ENCODE results near the gene DBH.

Gene DBH

DNA sequence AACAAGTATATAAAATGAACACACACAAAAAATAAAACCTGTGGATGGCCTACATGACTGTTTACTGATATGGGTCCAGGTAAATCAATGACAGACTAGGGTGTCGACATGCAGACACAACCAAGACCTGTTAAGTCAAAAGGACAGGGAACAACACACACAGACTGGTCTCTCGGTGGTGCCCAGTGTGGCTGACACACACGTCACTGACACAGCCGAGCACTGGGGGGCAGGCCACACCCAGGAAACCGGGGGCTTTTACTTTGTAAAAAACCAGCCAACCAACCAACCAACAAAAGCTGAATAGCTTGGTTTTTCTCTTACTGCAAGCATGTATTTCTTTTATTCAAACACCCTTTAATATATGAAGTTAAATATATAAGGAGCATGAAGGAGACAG is 31.9 kb upstream of the DBH start:
- DNase-seq: no peak

DNA sequence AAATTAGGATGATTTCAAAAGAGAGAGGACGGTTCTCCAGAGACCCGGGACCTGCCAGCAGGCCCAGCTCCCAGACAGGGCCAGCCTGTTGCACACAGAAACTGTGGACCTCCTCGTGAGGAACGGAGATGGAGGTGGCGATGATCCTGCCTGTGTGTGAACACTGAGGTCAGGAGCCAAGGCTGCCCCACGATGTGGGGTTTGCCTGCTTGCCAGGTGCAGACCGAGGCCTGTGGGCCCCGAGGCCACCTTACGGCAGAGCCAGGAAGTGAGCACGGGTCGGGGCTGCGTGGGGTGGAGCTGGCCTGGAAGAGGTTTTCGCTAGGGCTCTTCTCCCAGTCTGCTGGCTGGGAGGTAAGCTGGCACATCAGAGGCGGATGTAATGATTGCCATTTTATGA is 31.3 kb upstream of the DBH start:
- no peak for DNase-seq

DNA sequence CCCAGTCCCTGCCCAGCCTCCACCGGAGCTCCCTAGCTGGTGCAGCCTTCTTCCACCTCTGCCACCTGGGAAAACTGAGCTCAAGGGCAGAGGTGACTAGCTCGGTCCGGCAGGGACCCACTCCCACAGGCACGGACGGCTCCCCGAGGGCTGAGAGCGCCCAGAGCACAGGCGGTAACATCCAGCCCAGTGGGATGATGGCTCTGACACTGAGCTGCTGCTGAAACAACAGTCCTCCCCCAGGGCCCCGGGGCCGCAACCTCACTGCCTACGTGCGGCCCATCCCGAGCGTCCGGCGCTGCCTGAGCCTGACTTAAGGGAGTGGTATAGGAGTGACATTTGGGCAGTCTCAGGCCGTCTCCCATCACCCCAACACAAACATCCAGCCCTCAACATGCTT is 30.7 kb upstream of the DBH start:
- DNase-seq: no peak

- DNase-seq: no peak
Measured at GRCh38 chr9:133605856-133606707, 30.1 kb upstream of the DBH start.

- no peak for DNase-seq
Measured at GRCh38 chr9:133606708-133607025, 29.5 kb upstream of the DBH start.

- no peak for DNase-seq
Measured at GRCh38 chr9:133607381-133607780, 28.8 kb upstream of the DBH start.

DNA sequence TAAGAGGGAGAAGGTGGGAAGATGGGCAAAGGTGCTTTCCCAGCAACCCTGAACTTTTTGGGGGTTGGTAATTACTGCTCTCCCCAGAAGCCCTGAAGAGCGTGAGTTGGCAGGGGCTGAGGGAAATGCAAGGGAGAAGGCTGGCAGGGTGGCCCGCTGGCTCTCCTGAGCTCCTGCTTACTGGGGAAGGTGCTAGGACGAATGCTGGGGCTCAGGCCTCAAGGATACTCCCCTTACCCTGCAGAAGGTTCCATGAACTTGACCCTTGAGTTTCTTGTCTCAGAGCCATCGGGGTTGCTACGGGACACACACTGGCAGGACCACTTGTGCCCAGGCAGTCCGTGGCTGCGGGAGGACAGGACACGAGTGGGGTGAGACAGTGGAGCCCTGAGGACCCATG is 28.2 kb upstream of the DBH start:
- DNase-seq: no peak

DNA sequence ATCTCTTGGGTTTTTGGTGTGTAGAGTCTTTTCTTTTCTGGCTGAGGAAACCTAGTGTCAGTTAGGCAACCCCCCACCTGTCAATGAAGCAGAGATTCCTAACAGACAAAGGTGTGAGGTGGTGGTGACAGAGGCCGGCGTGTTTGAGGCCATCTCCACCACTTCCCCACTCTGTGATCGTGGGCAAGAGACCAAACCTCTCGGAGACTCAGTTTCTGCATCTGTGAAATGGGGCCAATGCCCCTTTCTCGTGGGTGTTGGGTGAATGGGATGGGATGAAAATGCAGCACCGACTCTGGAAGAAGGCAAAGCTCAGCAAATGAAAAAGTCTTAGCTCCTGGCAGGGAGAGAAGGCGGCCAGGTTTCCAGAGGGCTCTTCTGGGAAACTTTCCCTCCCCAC is 27.8 kb upstream of the DBH start:
- no peak for DNase-seq

- DNase-seq: no peak
Measured at GRCh38 chr9:133608889-133609288, 27.3 kb upstream of the DBH start.

DNA sequence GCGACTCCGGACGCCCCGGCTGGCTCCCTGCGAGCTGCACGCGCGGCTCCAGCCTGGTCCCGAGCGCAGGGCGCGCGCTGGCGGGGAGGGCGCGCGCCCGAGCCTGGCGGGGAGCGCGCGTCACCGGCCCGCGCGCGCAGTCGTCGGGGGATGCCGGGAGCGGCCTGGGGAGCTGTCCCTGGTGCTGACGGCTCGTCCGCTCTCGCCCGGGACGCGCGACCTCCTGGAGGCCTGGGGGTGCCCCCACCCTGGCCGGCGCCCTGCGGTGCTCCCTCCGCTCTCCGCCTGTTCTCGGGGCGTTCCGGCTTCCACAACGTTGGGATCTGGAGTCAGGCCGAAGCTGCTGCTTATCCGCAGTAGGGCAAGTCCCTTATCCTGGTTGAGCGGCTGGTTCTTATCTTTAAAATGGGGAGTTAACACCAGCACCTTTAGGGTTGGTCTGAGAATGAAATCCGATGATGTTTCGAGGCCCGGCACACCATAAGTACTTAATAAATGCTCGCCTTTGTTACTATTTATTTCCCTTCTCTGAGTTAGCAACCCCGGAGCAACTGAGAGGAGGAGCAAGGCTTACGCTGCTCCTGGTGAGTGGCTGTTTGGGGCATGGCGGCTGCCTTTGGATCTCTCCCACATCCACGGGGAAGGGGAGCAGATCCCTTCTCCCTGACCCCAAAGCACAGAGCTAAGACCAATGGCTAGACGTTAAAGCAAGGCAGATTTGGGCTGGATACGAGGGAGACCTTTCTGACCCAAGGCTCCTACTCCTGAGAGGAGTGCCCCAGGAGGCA is 26.7 kb upstream of the DBH start, which contains the start of gene FAM163B:
TSS of gene FAM163B (minus strand) at position 79 of the 788 bp plus-strand sequence. CDS start 29,166 bp downstream, outside the sequence.
- peak; percentile 69 for DNase-seq

GRCh38 chr9:133610845-133611244 is 25.3 kb upstream of the DBH start:
- no peak for DNase-seq

DNA sequence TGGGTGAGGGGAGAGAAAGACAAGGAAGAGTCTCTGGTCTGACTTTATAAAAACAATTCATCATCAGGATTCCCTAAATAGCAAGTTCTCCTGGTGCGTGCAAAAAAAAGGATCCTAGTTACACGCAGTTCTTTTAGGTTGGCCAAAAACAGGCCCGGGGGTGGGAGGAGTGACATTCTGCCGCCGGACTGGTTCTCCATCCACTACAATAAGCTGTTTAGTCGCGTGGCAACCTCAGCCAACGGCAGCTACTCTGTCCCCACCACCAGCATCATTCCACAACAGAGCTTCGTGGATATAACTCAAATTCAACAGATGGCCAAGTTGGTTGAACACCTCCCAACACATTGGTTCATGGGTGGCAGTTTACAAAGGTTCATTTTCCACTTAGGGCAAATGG is 24.1 kb upstream of the DBH start:
- no peak for DNase-seq

DNA sequence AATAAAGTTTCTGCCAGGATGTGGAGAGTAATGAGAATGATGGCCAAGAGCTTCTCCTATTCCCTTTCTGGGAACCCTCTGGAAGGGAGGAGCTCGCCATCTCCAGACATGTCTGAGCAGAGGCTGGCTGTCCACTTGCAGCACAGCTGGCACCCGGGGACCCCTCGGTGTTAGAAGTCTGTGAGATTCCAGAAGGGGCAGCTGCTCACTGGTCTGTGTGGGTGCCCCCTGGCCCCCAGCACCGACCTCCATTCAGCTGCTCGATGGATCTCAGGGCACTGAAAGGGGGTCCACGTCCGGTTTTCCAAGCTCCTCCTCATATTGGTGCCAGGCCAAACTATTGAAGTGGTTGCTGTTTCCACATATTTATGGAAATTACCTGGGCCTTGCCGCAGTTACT is 23.3 kb upstream of the DBH start:
- DNase-seq: no peak

DNA sequence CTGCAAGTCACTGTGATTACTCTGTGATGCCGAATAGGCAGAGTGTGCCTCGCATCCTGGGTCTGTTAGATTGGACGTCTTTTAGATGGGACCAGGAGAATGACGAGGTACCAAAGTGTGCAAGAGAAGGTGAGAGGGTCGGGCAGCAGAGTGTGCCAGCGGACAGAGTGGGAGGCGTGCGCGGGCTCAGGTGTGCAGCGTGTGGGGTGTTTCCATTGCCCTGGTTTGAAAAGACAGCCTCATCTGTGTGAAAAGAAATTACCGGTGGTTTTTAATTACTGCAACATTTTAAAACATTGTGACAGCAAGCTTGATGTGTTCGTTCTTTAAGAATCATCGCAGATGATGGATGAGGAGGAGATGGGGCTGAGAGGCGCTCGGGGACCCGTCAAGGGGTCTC is 22.7 kb upstream of the DBH start:
- no peak for DNase-seq

GRCh38 chr9:133614056-133614455 is 22.1 kb upstream of the DBH start:
- DNase-seq: no peak

DNA sequence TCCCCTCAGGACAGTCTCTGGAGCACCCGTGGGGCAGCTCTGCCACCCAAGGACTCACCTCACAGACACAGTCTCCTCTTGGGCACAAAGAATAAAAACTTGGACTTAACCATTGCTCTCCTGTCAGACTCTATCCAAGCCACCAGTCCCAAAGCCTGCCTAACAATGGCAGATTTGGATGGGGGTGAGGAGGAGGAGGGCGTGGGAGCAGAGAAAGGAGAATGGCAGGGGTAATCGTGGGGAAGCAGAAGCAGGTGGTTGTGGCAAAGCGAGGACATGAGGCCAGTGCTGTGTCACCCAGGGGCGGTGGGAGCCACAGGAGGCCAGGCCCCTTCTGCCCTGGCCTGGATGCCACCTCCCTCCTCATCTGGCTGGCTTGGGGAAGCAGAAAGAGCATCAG is 21.5 kb upstream of the DBH start:
- no peak for DNase-seq

DNA sequence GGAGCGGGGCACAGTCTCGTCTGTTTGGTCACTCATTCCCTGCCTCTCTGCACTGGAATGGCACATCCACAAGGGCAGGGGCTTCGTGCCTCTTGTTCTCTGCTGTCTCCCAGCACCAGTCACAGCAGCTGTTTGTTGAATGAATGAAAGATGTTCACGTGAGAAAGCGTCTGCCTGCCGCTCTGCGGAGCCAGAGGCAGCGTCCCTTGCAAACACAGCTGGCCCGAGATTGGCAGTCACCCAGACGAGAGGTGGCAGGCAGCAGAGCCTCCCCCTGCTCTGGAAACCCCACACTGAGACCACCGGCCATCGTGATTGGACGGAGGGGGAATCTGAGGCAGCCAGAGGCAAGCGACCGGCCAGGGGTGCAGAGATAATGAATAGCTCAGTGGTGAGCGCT is 21.0 kb upstream of the DBH start:
- no peak for DNase-seq

GRCh38 chr9:133615606-133616188 is 20.5 kb upstream of the DBH start:
- no peak for DNase-seq

GRCh38 chr9:133616643-133617405 is 19.3 kb upstream of the DBH start:
- no peak for DNase-seq

GRCh38 chr9:133618726-133619125 is 17.4 kb upstream of the DBH start:
- DNase-seq: no peak

DNA sequence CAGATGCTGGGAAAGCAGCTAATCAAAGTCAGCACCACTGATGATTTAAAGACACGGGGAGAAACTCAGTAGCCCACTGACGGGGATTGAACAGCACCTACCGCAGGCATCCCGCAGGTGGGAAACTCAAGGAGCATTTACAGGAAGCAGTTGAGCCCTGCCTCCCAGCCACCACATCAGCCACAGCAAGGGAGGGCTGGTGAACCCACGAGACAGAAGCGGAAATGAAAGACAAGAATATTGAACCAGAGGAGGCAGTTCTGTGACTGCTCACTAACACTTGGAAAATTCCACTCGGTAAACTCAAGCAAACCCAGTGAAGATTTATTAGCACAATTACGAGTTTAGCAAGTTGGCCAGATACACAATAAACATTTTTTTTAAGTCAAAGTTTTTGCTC is 16.4 kb upstream of the DBH start:
- no peak for DNase-seq

GRCh38 chr9:133621725-133622267 is 14.4 kb upstream of the DBH start:
- no peak for DNase-seq
